ENCODE measurements around the gene TPD52L2.
"Not testable (repeated sequence)": the region's sequence is repeated elsewhere in the genome, so short reads cannot be mapped to it uniquely, and the experiment has no call there.

TPD52L2 gene

GRCh38 chr20:63835021-63835858 lies 29.8 kb upstream of the TPD52L2 start:
- DNase-seq, result peak; percentile 95

- no peak for DNase-seq
Observed at GRCh38 chr20:63836458-63837344, 28.4 kb upstream of the TPD52L2 start.

- DNase-seq, result no peak
Observed at GRCh38 chr20:63837479-63837878, 27.6 kb upstream of the TPD52L2 start.

- DNase-seq, result no peak
Observed at GRCh38 chr20:63839620-63840019, 25.4 kb upstream of the TPD52L2 start.

GRCh38 chr20:63840405-63840828 lies 24.7 kb upstream of the TPD52L2 start:
- no peak for DNase-seq

- DNase-seq, result no peak
Observed at GRCh38 chr20:63842258-63842657, 22.8 kb upstream of the TPD52L2 start.

GRCh38 chr20:63843222-63843621 lies 21.8 kb upstream of the TPD52L2 start:
- no peak for DNase-seq

- DNase-seq, result no peak
Observed at GRCh38 chr20:63843778-63844177, 21.3 kb upstream of the TPD52L2 start.

- no peak for DNase-seq
Observed at GRCh38 chr20:63844511-63844991, 20.5 kb upstream of the TPD52L2 start.

GRCh38 chr20:63846128-63846771 lies 18.8 kb upstream of the TPD52L2 start:
- no peak for DNase-seq

GRCh38 chr20:63846888-63847236 lies 18.2 kb upstream of the TPD52L2 start:
- no peak for DNase-seq

- DNase-seq, result no peak
Observed at GRCh38 chr20:63847237-63848002, 17.6 kb upstream of the TPD52L2 start.

- DNase-seq, result no peak
Observed at GRCh38 chr20:63848003-63848911, 16.8 kb upstream of the TPD52L2 start.

GRCh38 chr20:63850689-63851547 lies 14.2 kb upstream of the TPD52L2 start:
- no peak for DNase-seq

GRCh38 chr20:63851548-63851943 lies 13.5 kb upstream of the TPD52L2 start:
- DNase-seq, result not testable (repeated sequence)

GRCh38 chr20:63853733-63854068 lies 11.4 kb upstream of the TPD52L2 start:
- DNase-seq, result not testable (repeated sequence)

- DNase-seq, result no peak
Observed at GRCh38 chr20:63854069-63854765, 10.9 kb upstream of the TPD52L2 start.

- DNase-seq, result no peak
Observed at GRCh38 chr20:63854766-63855362, 10.2 kb upstream of the TPD52L2 start.
